ENCODE measurements around the gene MZF1. TPM values are rescaled to one million over a fixed set of nuclear protein-coding genes. Genes with fewer than 3 reads are reported as not detected.

The MZF1 gene
- polyA plus RNA-seq, 3 donors, result 1.6 to 55.6 (median 1.7) TPM

DNA sequence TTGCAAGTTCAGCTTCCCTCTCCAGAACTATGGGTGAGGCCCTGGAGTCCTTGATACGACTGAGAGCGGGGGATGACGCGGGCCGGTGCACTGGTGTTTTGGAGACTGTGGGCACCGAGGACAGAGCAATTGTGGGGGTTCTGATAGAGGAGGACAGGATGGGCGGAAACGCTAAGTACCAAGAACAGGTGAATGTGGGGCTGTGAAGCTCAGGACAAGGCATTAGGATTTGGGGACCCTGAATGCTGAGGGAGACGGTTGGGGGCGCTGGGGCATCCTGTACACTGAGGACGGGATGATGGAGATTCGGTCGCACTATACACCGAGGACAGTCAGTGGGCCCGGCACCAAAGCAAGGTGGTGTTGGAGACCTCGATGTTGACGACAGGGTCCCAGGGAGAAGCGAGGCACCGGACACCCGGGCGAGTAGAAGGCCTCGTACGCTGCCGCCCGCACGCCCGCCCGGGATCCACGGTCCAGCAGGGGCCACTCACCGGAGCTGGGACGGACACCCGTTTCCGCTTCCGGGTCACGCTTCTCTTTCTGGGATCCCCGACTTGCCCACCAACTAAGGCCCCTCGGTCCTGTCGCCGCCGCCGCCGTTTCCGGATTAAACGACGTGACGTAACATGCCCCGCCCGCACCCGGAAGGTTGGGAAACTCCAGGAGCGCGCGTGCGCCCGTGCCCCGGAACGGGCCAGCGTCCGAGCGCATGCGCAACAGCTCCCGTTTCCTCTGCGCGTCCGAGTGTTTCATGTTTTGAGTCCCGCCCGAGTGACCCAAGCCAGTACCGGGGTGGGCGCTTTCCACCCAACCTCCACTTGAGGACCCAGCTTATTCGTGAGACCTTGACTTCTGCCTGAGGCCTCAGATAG lies 18.4 kb downstream of the MZF1 start, which contains the start of gene CHMP2A:
CHMP2A (minus strand) TSS at position 612 of the 875 bp plus-strand sequence. CDS start 893 bp downstream, outside the sequence.
- peak within 1 kb of the TSS; percentile 88 for H3K9ac ChIP-seq (ENCODE audit: insufficient read depth, low read length, poor library complexity, severe bottlenecking)
- Mint-ChIP-seq H3K4me1 (peaks cover 52% of the 10 kb centered on the region), H3K27me3 (ENCODE audit: low read depth in 3 of 3) (no peaks in the 10 kb centered on the region), H3K27ac (peak within 1 kb of the TSS; percentile 96 to 99 (median 98)), H3K4me3 (peak within 1 kb of the TSS; percentile 92 to 97), H3K9me3 (peaks cover 0 to 4% (median 0%) of the 10 kb centered on the region in 7 donors), H3K36me3 (peaks cover 55 to 59% of the 10 kb centered on the region in 2 donors)
- intact Hi-C loops (cut with micrococcal nuclease), result no loop called here
- peak within 1 kb of the TSS; percentile 95 to 98 for H3K27ac ChIP-seq (ENCODE audit: low read depth in 1 of 2, low read length in 2 of 2)
- H2AFZ ChIP-seq (ENCODE audit: insufficient read depth, low read depth, low read length, poor library complexity, severe bottlenecking), result peak within 1 kb of the TSS; percentile 82
- H3K36me3 ChIP-seq (replicated peaks in 1 of 2; ENCODE audit: control insufficient read depth in 1 of 2, insufficient read depth in 2 of 2, low read length in 2 of 2), result peaks cover 51 to 60% of the 10 kb centered on the region in 2 donors
- H3K27me3 ChIP-seq (ENCODE audit: control insufficient read depth in 2 of 2, insufficient read depth in 2 of 2, low read length in 2 of 2), result no peaks in the 10 kb centered on the region
- peak within 1 kb of the TSS; percentile 80 for H3K4me2 ChIP-seq (replicated peaks; ENCODE audit: extremely low read depth, low read length, poor library complexity, severe bottlenecking)
- no peaks in the 10 kb centered on the region for H3K9me3 ChIP-seq (replicated peaks in 1 of 2; ENCODE audit: control insufficient read depth in 1 of 2, insufficient read depth in 1 of 2, low read length in 2 of 2)
- no peak for TF ChIP-seq CTCF (IDR thresholded peaks at IDR 0.05)
- peaks cover 43 to 54% of the 10 kb centered on the region in 2 donors for H3K4me1 ChIP-seq (ENCODE audit: control insufficient read depth in 1 of 2, insufficient read depth in 2 of 2, low read length in 2 of 2)
- peak; percentile 95 to 99 (median 98) for DNase-seq
- H4K20me1 ChIP-seq (ENCODE audit: insufficient read depth, low read length), result peaks cover 33% of the 10 kb centered on the region
- H3K4me3 ChIP-seq (replicated peaks in 1 of 3; ENCODE audit: low read depth in 2 of 3, low read length in 3 of 3), result peak within 1 kb of the TSS; percentile 83 to 98 (median 92)
- WGBS (ENCODE audit: insufficient coverage), result under 1% methylated on average over 67 of the region's 69 CpGs
- H3K79me2 ChIP-seq (ENCODE audit: insufficient read depth, low read length), result peaks cover 52% of the 10 kb centered on the region

DNA sequence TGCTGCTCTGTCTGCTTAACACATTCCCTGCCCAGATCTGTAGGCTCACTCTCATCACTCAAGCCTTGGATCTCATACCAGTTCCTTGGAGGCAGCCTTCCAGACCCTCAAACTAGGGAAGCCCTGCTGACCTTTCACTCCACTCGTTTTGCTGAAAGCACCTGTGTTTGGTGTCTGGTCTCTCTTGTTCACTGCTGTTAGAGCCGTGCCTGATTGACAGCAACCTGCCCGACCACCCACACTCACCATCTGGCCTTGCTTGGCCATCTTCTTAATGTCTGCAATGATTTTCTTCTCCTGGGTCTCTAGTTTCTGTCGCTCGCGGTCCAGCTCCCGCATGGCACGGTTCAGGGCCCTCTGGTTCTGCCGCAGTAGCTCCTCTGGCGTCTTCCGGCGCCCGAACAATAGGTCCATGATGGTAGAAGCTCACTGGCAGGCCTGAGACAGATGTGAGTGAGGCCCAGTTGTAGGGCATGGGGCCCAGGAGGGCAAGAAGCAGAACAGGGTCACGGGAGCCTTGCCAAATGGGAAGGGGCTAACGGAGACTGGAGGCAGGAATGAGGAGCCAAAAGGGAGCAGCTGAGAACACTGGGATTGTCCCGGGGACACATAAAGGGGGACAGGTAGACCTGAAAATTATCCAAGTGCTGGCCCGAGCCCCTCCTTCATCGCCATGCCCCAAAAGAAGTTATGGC lies 19.2 kb downstream of the MZF1 start:
- Mint-ChIP-seq H3K9me3 (peaks cover 0 to 2% (median 0%) of the 10 kb centered on the region in 7 donors), H3K36me3 (peaks cover 62 to 67% of the 10 kb centered on the region in 2 donors), H3K27me3 (ENCODE audit: low read depth in 3 of 3) (no peaks in the 10 kb centered on the region), H3K4me3 (peak overlapping the region; percentile 92 to 97), H3K4me1 (peaks cover 44% of the 10 kb centered on the region), H3K27ac (peak overlapping the region; percentile 96 to 99 (median 98))
- no peak for TF ChIP-seq CTCF (IDR thresholded peaks at IDR 0.05)
- peak overlapping the region; percentile 83 to 98 (median 92) for H3K4me3 ChIP-seq (replicated peaks in 1 of 3; ENCODE audit: low read depth in 2 of 3, low read length in 3 of 3)
- no peaks in the 10 kb centered on the region for H3K9me3 ChIP-seq (replicated peaks in 1 of 2; ENCODE audit: control insufficient read depth in 1 of 2, insufficient read depth in 1 of 2, low read length in 2 of 2)
- peaks cover 60% of the 10 kb centered on the region for H3K79me2 ChIP-seq (ENCODE audit: insufficient read depth, low read length)
- DNase-seq, result no peak
- H3K4me1 ChIP-seq (ENCODE audit: control insufficient read depth in 1 of 2, insufficient read depth in 2 of 2, low read length in 2 of 2), result peaks cover 36 to 46% of the 10 kb centered on the region in 2 donors
- H3K36me3 ChIP-seq (replicated peaks in 1 of 2; ENCODE audit: control insufficient read depth in 1 of 2, insufficient read depth in 2 of 2, low read length in 2 of 2), result peaks cover 59 to 68% of the 10 kb centered on the region in 2 donors
- intact Hi-C loops (cut with micrococcal nuclease), result no loop called here
- WGBS (ENCODE audit: insufficient coverage), result 50% methylated on average over 15 of the region's 18 CpGs
- peaks cover 41% of the 10 kb centered on the region for H4K20me1 ChIP-seq (ENCODE audit: insufficient read depth, low read length)
- H3K4me2 ChIP-seq (replicated peaks; ENCODE audit: extremely low read depth, low read length, poor library complexity, severe bottlenecking), result peak overlapping the region; percentile 80
- H3K9ac ChIP-seq (ENCODE audit: insufficient read depth, low read length, poor library complexity, severe bottlenecking), result peak overlapping the region; percentile 88
- H3K27me3 ChIP-seq (ENCODE audit: control insufficient read depth in 2 of 2, insufficient read depth in 2 of 2, low read length in 2 of 2), result no peaks in the 10 kb centered on the region
- H2AFZ ChIP-seq (ENCODE audit: insufficient read depth, low read depth, low read length, poor library complexity, severe bottlenecking), result peak overlapping the region; percentile 82
- peak overlapping the region; percentile 95 to 98 for H3K27ac ChIP-seq (ENCODE audit: low read depth in 1 of 2, low read length in 2 of 2)
